Activated CD8-positive, alpha-beta memory T cell treated with anti-CD3 and anti-CD28 coated beads for 1 hour (primary cell): ENCODE data around the gene ACKR3.

Experiments used
- DNase-seq, 2 donors: peaks; one replicate each; pipeline ENCODE4 v3.0.0-alpha.2; 2020; ENCODE audit warnings: low read depth in 1 of 2; ENCODE audit errors: extremely low read depth in 1 of 2

ACKR3 gene

DNA sequence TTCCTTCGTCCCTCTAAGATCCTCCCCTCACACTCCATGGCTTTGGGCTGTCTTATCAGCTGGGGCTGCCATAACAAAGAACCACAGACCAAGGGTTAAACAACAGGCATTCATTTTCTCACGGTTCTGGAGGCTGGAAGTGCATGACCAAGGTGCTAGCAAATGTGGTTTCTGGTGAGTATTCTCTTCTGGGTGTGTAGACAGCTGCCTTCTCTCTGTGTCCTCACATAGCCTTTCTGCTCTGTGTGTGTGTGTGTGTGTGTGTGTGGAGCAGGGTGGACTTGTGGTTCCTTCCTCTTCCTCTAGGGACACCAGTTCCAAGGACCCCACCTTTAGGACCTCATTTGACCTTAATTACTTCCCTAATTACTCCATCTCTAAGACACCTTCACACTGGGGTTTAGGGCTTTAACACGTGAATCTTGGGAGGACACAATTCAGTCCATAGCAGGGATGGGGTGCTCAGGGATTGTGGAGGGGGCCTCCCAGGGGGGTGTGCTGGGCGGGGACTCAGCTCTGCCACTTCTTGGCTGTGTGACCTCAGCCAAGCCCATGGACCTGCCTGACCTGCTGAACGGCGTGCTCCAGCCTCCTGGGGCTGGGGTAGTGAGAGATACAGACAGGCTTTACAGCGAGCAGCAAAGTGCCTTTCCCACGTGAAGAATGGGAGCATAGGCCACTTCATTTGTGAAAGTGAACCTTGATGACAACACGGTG is 38.0 kb downstream of the ACKR3 start:
- DNase-seq = no peak

GRCh38 chr2:236608188-236608525 is 38.5 kb downstream of the ACKR3 start:
- no peak for DNase-seq

- DNase-seq = no peak
These were observed 39.1 kb downstream of the ACKR3 start for GRCh38 chr2:236608710-236609109.

GRCh38 chr2:236610991-236611821 is 41.6 kb downstream of the ACKR3 start:
- no peak for DNase-seq

DNA sequence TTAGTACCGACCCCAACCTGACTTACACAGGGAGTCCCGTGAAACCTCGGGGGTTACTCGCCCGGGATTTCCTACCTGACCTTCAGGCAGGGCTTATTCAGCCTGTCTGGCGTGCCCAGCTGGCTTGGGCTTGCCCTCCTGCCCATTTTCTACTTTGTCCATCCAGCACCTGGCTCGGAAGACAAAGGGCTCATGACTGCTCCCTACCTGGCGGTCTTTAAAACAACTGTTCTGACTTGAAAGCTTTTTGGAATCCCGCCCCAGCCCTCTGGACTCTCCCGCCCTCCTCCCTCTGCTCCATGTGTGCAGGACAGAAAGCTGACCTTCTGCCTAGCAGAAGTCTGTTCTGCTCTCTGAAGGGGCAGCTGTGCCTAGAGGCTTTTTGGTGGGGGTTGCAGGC is 43.1 kb downstream of the ACKR3 start:
- DNase-seq = no peak

DNA sequence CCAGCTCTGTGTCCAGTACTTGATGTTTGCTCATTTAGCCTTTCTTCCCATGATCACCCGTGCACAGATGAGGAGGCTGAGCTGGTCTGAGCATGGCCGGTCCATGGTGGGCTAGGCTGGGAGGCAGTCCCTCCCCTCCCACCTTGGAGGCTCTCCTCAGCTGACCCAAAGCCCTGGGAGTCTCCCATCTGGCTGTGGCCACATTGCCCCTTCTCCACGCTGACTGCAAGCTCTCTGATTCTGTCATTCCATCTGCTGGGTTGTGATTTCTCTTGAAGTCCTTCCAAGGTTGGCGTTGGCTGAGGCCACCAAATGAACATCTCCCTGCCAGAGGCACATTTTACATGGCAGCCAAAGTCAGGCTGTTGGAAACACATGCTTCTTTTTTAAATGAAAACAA is 44.0 kb downstream of the ACKR3 start:
- no peak for DNase-seq

GRCh38 chr2:236614551-236614950 is 44.9 kb downstream of the ACKR3 start:
- DNase-seq = no peak

DNA sequence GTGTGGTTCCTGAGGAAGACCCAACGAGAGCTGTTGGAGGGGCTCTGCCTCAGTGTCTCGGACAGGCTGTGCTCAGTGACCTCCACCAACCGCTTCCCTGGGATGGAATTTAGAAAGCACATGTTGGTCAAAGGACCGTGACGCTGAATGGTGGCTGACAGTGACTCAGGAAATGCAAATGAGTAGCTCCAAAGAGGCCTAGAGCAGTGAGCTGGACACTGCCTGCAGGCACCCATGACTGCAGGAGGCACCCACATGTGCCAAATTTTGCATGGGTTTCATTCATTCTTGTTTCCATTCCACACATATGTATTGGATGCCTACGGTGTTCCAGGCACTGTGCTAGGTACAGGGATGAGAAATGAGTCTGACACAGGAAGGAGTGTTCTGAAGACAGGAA is 46.4 kb downstream of the ACKR3 start:
- DNase-seq = no peak

DNA sequence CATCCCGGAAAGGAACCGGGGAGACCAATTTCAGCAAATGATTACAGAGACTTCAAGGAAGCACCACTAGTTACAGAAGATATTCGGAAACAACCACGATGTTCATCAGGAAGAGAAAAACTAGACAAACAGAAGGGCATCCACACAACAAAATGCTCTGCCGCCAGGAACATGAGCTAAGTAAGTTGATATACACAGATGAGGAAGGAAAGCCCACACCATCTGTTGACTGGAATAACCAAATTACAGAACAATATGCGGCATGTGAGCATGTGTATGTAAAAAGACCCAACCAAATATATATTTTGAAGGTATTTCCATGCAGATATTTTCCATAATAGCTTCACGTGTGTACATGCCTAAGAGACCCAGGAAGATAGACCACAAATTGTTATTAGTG is 47.0 kb downstream of the ACKR3 start:
- no peak for DNase-seq

GRCh38 chr2:236617221-236617737 is 47.7 kb downstream of the ACKR3 start:
- DNase-seq = no peak

DNA sequence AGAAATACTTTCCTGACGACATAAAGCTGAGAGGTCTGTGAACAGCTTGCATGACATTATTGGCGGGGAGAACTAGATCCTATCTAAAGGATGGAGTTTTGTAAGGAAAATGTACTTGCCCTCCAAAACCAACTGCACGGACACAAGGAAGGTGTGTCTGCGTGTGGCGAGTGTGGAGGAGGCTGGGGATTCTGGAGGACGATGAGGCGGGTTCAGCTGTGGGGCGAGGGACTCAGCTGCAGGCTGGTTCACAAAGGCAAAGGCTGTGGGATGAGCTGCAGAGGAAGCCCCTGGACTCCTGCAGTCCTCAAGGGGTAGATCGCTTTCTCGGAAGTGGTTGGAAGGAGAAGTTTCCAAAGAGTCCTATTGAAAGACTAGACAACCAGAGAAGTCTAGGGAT is 48.2 kb downstream of the ACKR3 start:
- DNase-seq = no peak

DNA sequence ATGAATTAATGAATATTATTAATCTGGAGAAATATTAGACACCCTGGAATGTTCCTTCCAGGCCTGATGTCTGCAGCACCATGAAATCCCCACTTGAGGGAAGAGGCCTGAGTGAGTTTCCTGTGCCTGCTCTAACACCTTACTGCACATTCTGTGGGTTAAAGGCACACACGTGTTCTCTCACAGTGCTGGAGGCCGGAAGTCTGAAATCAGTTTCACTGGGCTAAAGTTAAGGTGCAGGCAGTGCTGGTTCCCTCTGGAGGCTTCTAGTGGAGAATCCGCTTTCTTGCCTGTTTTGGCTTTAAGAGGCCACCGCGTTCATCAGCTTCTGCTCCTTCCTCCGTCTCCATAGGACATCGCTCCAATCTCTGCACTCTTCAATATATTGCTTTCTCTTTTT is 48.7 kb downstream of the ACKR3 start:
- DNase-seq = no peak

- no peak for DNase-seq
These were observed 50.4 kb downstream of the ACKR3 start for GRCh38 chr2:236619910-236620612.

GRCh38 chr2:236621786-236622185 is 52.2 kb downstream of the ACKR3 start:
- no peak for DNase-seq

DNA sequence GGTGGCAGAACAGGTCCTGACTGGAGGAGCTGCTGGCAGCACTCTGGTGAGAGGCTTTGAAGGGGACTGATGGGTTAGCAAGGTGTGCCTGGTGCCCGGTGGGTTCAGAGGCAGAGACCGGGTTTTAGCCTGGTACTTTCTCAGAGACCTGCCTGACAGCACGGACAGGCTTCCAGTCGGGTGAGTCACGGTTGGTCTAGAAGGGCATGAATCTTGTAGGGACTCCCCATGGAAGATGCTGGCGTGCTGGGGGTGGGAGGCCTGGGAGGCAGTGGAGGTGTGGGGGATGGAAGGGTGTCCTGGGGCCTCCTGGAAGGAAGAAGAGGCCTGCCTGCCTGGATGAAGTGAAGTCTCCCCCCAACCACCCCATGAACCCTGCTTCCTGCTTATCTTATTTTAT is 52.6 kb downstream of the ACKR3 start:
- no peak for DNase-seq

DNA sequence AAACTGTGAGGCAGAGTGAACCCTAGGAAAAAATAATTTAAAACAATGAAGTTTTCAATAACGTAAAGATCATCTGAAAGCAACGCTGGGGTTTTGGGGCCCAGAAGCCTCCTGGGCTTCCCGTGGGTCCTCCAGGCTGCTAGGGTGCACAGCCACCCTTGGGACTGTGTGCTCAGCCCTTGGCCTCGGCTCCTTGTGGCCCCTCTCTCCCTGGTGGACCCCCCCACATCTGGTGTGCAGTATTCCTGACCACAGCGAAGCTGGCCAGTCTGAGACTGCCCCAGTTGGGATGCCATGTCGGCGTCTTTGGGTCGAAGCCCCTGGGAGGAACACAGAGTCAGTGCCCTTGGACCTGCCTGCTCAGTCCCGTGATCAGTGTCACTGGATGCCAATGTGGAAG is 53.0 kb downstream of the ACKR3 start:
- DNase-seq = no peak

- DNase-seq = no peak
These were observed 54.2 kb downstream of the ACKR3 start for GRCh38 chr2:236623816-236624215.

DNA sequence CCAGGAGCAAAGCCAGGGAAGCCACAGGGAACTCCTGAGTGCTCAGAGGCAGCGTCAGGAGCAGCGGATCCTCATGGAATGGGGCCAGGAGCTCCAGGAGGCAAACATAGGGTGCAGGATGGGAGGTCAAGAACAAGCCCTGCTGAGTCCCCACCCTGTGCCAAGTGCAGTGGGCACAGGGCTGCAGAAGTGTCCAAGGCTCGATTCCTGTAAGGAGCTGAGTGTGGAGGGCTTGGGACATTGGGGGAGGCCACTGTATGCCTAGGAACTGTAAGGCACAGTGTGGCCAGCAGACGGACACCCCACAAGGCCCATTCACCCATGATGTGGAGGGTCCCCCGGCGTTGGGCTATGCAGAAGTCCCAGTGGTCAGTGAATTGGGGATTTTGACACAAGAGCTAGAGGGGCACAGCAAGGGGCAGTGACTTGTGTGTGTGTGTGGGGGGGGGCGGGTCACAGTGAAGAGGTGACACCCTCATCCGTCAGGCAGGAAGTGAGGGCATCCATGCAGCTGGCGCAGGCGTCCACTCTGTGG is 55.6 kb downstream of the ACKR3 start:
- no peak for DNase-seq

DNA sequence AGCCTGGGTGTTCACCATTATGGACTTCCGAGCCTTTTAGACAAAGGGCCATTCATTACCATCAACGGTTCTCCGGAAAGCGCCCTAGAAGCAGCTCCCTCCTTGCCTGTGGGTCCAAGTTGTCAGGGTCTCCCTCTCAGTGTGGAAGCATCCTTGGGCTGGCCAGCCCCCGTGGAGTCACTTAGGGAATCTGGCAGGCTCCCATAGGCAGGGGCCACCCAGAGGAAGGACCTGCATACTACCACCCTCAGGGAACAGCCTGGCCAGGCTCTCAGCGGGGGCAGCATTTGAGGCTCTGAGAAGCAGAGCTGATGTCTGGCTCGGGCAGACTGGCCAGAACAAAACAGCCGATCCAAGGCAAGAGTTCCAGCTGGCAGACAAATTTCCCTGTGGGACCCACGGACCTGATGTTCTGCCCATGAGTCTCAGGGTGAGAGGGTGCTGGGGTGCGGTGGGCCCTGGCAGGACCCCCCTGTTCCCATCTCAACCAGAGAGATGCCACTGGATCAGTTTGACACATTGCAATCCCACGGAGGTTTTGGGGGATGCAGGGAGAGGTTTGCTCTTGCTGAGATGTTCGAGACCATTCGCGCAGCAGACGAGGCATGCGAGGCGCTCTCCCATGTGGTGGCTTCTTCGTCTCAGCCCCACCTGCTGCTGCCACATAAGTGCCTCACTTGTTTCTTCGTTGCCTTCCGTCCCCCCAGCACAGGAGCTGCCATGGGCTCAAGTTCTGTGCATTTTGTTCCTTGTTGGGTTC is 56.9 kb downstream of the ACKR3 start:
- DNase-seq = no peak

DNA sequence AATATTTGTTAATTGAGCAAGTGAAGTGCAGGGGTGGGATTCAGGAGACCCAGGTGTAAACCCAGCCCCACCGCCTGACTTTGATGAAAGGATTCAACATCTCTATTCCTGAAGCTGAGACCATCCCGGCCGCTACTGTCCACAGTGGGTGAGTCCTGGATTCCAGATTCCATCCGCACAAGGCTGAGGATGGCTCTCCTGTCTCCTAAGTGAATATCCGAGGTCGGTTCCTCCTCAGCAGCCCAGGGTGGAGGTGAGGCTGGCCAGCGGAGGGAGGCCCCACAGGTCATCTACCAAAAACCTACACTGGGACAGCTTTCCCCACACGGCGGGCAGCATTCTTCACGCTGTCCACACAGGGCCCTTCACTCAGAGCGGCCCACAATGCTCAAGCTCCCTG is 57.6 kb downstream of the ACKR3 start:
- DNase-seq = no peak

DNA sequence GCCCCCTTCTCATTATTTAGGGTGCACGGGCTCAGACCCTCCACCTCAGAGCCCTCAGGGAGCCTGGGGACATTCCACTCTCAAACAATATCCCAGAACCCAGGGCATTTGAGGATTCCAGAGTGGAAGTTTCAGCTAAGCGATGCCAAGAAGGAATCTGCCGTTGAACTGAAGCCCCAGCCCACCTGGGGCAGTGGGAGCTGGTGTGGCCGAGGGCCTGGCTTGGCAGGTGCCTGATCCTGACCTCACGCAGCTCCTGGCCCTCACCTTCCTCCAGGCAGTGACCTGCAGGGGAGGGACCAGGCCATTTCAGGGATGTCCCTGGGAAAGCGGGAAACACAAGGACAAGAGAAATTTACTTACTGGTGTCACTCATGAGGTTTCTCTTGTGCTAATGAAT is 58.2 kb downstream of the ACKR3 start:
- no peak for DNase-seq
